Measurements from ENCODE around the gene ZFP36.

ZFP36 gene

GRCh38 chr19:39419003-39419402 lies 12.4 kb downstream of the ZFP36 start:
- DNase-seq (ENCODE audit: low read depth in 2 of 2), result no peak

GRCh38 chr19:39420769-39421168 lies 14.1 kb downstream of the ZFP36 start:
- no peak for DNase-seq (ENCODE audit: low read depth in 2 of 2)

GRCh38 chr19:39422020-39422419 lies 15.4 kb downstream of the ZFP36 start:
- DNase-seq (ENCODE audit: low read depth in 2 of 2), result no peak

GRCh38 chr19:39423258-39424086 lies 16.8 kb downstream of the ZFP36 start:
- no peak for DNase-seq (ENCODE audit: low read depth in 2 of 2)

GRCh38 chr19:39424934-39425333 lies 18.3 kb downstream of the ZFP36 start:
- no peak for DNase-seq (ENCODE audit: low read depth in 2 of 2)

GRCh38 chr19:39425744-39426143 lies 19.1 kb downstream of the ZFP36 start:
- DNase-seq (ENCODE audit: low read depth in 2 of 2), result no peak

GRCh38 chr19:39426170-39426569 lies 19.5 kb downstream of the ZFP36 start:
- no peak for DNase-seq (ENCODE audit: low read depth in 2 of 2)

- DNase-seq (ENCODE audit: low read depth in 2 of 2), result no peak
Observed at GRCh38 chr19:39427707-39428106, 21.1 kb downstream of the ZFP36 start.

GRCh38 chr19:39428283-39429112 lies 21.9 kb downstream of the ZFP36 start:
- DNase-seq (ENCODE audit: low read depth in 2 of 2), result no peak

- no peak for DNase-seq (ENCODE audit: low read depth in 2 of 2)
Observed at GRCh38 chr19:39430675-39431593, 24.3 kb downstream of the ZFP36 start.

GRCh38 chr19:39432677-39433025 lies 26.0 kb downstream of the ZFP36 start:
- DNase-seq (ENCODE audit: low read depth in 2 of 2), result no peak

GRCh38 chr19:39433480-39434079 lies 26.9 kb downstream of the ZFP36 start:
- no peak for DNase-seq (ENCODE audit: low read depth in 2 of 2)

GRCh38 chr19:39434123-39435076 lies 27.8 kb downstream of the ZFP36 start:
- no peak for DNase-seq (ENCODE audit: low read depth in 2 of 2)

GRCh38 chr19:39435499-39436349 lies 29.1 kb downstream of the ZFP36 start, which contains the start of gene RPS16:
RPS16 (minus strand) TSS chr19:39435949; CDS start chr19:39435895, 54 bp downstream.
- DNase-seq (ENCODE audit: low read depth in 2 of 2), result peak; percentile 99 to 100

GRCh38 chr19:39436350-39436716 lies 29.7 kb downstream of the ZFP36 start:
- DNase-seq (ENCODE audit: low read depth in 2 of 2), result no peak

GRCh38 chr19:39438270-39438934 lies 31.8 kb downstream of the ZFP36 start:
- no peak for DNase-seq (ENCODE audit: low read depth in 2 of 2)

- DNase-seq (ENCODE audit: low read depth in 2 of 2), result no peak
Observed at GRCh38 chr19:39444598-39445195, 38.0 kb downstream of the ZFP36 start.

Data from activated CD8-positive, alpha-beta memory T cell treated with anti-CD3 and anti-CD28 coated beads for 4 hours (primary cell).